ENCODE results near the gene PCDH9.

The PCDH9 gene

DNA sequence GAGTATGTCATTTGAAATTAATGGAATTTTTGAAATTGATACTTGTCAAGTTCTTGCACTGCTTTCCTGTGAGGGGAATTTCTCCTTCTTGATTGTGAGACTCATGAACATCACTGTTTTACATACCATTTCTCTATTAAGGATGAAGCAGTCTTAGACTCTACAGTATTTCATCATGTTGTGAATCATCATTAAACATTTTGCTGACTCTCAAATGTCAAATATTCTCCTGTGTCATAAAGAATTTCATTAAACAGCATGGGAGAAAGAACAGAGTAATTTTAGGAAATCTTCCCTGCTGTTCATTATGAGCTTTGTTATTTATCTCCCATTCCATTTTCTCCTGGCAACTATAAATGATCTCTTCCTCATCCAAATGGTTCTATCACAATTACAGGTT lies 729.0 kb downstream of the PCDH9 start:
- DNase-seq: no peak

- no peak for DNase-seq
Measured at GRCh38 chr13:66492479-66492878, 737.7 kb downstream of the PCDH9 start.

DNA sequence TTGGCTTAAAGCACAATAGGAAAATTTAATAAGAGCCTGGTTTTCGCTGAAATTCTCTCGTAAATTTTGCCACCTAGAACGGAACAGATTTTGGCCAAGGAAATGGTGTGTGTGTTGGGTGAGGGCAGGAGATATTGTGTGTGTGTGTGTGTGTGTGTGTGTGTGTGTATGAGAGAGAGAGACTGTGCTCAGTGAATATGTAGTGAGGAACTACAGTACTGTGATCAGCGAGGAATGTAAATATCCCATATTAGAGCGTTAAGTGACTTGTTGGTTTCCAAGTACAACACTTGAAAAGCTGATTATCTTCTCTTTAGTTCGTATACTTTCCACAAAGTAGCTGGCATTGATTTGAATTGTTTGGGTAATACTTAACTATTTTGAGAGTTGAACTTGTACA lies 738.9 kb downstream of the PCDH9 start:
- no peak for DNase-seq

DNA sequence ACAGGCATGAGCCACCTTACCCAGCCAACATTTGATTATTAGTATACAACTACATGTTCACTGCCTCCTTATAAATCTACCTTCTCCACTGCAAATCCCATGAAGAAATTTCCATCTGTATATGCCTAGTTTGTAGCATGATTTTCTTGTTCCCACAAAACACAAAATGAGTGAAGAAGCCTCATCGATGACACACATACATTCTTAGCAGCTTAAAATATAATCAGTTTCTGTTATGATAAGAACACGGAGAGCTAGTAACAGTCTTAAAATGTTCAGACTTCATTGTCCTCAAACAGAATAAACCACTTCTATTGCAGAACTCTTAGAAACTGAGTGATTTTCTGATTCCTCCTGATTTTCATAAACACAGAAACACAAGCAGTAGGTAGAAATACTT lies 740.5 kb downstream of the PCDH9 start:
- DNase-seq: no peak

DNA sequence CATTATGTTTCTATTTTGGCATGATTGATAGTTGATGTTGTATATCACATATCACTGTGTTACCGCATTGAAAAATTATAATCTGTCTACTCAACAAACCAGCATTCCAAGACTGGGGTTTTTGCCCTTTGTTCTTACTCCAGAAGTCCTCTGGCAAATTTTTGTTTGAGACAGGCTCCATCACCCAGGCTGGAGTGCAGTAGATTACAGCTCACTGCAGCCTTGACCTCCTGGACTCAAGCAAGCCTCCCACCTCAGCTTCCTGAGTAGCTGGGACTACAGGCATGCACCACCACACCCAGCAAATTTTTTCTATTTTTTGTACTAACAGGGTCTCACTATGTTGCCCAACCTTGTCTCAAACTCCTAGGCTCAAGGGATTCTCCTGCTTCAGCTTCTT lies 741.0 kb downstream of the PCDH9 start:
- no peak for DNase-seq

GRCh38 chr13:66483712-66484111 lies 746.4 kb downstream of the PCDH9 start:
- DNase-seq: no peak

GRCh38 chr13:66482836-66483235 lies 747.3 kb downstream of the PCDH9 start:
- DNase-seq: no peak

DNA sequence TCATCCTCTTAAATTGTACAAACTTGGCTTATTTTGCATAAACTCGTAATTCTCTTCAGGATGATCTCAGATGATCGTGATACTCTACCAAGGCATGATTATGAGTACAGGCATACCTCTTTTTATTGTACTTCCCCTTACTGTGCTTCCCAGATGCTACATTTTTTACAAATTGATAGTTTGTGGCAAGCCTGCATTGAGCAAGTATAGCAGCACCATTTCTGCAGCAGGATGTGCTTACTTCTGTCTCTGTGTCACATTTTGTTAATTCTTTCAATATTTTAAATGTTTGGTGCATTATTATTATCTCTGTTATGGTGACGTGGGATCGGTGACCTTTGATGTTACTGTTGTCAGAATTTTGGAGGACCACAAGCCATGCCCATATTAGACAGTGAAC lies 752.3 kb downstream of the PCDH9 start:
- no peak for DNase-seq

GRCh38 chr13:66475061-66475460 lies 755.1 kb downstream of the PCDH9 start:
- DNase-seq: no peak

GRCh38 chr13:66469745-66470144 lies 760.4 kb downstream of the PCDH9 start:
- no peak for DNase-seq

GRCh38 chr13:66468656-66469055 lies 761.5 kb downstream of the PCDH9 start:
- no peak for DNase-seq

GRCh38 chr13:66462187-66462586 lies 767.9 kb downstream of the PCDH9 start:
- DNase-seq: no peak

DNA sequence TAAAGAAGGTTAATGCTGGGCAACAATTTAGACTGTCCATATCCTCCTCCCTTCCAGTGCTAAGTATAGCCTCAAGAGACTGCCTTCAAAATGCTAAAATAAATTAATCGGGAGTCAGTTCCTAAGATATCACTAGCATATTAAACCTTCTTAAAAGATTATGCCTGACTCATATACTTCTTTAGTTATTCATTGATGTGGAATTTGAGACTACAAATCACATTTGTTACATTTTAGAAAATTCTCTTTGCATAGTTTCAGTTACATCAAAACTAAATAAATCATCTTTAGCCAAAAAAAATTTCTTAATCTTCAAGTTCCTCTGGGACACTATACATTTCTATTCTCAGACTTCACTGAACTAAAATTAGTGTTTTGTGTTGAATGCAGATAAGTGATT lies 769.1 kb downstream of the PCDH9 start:
- DNase-seq: no peak

GRCh38 chr13:66459634-66460033 lies 770.5 kb downstream of the PCDH9 start:
- DNase-seq: no peak

- DNase-seq: no peak
Measured at GRCh38 chr13:66459143-66459542, 771.0 kb downstream of the PCDH9 start.

GRCh38 chr13:66446413-66446812 lies 783.7 kb downstream of the PCDH9 start:
- DNase-seq: no peak

DNA sequence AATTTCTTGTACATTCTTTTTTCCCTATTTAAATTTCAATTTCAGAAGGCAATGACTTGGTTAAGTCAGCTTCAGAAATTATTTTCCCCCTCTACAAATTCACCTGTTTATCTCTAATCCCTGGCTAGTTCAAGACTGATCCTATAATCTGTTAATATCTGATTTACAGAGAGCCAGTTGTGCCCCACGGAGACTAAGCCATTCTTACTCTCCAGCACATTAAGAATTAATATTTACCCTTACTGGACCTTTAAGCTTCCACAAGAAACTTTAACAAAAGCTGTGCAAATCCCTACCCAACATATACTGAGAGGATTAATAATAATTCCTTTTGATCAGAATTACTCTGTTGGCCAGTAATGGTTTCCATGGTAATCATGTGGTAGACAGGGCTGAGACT lies 786.2 kb downstream of the PCDH9 start:
- DNase-seq: no peak

DNA sequence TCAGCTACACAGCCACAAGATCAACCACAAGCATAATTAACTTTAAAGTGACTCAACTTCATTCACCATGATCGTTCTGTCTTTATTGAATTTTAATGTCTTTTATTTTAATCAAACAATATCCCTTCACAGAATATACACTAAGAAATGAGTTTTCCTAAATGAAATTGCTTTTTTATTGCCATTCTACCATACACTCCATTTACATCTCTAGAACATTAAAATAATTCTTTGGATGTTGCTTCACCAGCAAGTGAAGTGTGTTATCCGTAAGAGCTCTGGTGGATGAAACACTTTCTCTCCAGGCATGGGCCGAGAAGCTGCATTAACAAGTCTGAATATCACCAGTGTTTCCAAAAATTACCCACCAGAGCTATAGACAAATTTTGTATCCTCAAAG lies 789.2 kb downstream of the PCDH9 start:
- DNase-seq: no peak

- DNase-seq: no peak
Measured at GRCh38 chr13:66430728-66431127, 799.4 kb downstream of the PCDH9 start.

GRCh38 chr13:66430269-66430668 lies 799.9 kb downstream of the PCDH9 start:
- DNase-seq: no peak

- no peak for DNase-seq
Measured at GRCh38 chr13:66429156-66429555, 801.0 kb downstream of the PCDH9 start.

DNA sequence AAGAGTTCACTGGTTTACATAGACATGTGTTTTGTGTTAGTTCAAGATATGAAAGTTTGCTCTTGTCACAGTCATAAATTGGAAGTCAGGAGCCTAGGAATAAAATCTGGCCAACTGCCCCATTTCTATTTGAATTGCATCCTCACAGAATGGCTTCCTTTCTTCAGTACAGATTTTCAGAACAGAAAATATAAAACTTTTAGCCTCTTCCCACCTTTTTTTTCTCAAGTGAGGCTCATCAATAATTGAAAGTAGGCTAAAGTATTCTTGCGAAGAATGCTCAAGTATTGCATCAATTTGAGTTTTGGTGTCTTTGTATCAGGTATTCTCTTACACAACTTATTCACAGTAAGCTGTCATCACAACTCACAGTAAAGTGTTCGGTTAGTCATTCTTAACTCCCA lies 802.7 kb downstream of the PCDH9 start:
- DNase-seq: no peak

GRCh38 chr13:66425741-66426140 lies 804.4 kb downstream of the PCDH9 start:
- no peak for DNase-seq

- DNase-seq: no peak
Measured at GRCh38 chr13:66424422-66424821, 805.7 kb downstream of the PCDH9 start.

GRCh38 chr13:66415444-66415843 lies 814.7 kb downstream of the PCDH9 start:
- no peak for DNase-seq
